Neural progenitor cell (in vitro differentiated cells): ENCODE results near the gene SPR. TPM values are rescaled to one million over a fixed set of nuclear protein-coding genes. Genes with fewer than 3 reads are reported as not detected.

Experiments
- DNase-seq: peaks from one replicate; pipeline ENCODE4 v3.0.0-alpha.2; 2016; ENCODE audit warnings: low spot score
- H2AFZ ChIP-seq: fragments of 200-600 bp; sonication (generic); replicated peaks from 2 replicates; pipeline ENCODE4 v1.6.1; 2016; ENCODE audit warnings: antibody characterized with exemption
- H3F3A ChIP-seq: fragments of 200-600 bp; sonication (generic); 2 replicates; pipeline ENCODE4 v1.6.1; 2016; ENCODE audit warnings: antibody characterized with exemption, low read depth
- H3K27ac ChIP-seq: fragments of 200-600 bp; sonication (generic); 2 replicates; pipeline ENCODE4 v1.5.1; 2016; ENCODE audit warnings: mild to moderate bottlenecking
- H3K27me3 ChIP-seq: fragments of 200-600 bp; sonication (generic); 2 replicates; pipeline ENCODE4 v1.6.1; 2016; ENCODE audit warnings: mild to moderate bottlenecking, moderate library complexity
- H3K36me3 ChIP-seq: fragments of 200-600 bp; sonication (generic); 2 replicates; pipeline ENCODE4 v1.5.1; 2016
- H3K4me1 ChIP-seq: fragments of 200-600 bp; sonication (generic); 2 replicates; pipeline ENCODE4 v1.6.1; 2016; ENCODE audit warnings: mixed run types
- H3K4me2 ChIP-seq: fragments of 200-600 bp; sonication (generic); 2 replicates; pipeline ENCODE4 v1.6.1; 2016
- H3K4me3 ChIP-seq: fragments of 200-600 bp; sonication (generic); 2 replicates; pipeline ENCODE4 v1.5.1; 2016
- H3K79me2 ChIP-seq: fragments of 200-600 bp; sonication (generic); 2 replicates; pipeline ENCODE4 v1.6.1; 2016; ENCODE audit warnings: low read depth
- H3K9ac ChIP-seq: fragments of 200-600 bp; sonication (generic); 2 replicates; pipeline ENCODE4 v1.6.1; 2016
- H3K9me3 ChIP-seq: fragments of 200-600 bp; sonication (generic); 2 replicates; pipeline ENCODE4 v1.5.1; 2016; ENCODE audit warnings: low read depth
- H4K20me1 ChIP-seq: fragments of 200-600 bp; sonication (generic); 2 replicates; pipeline ENCODE4 v1.6.1; 2016; ENCODE audit warnings: low read depth
- H3K27ac Mint-ChIP-seq: 3 replicates; pipeline ENCODE4 v1.8.0; 2021; ENCODE audit warnings: mixed read lengths
- H3K27me3 Mint-ChIP-seq: 2 replicates; pipeline ENCODE4 v1.8.0; 2022; ENCODE audit warnings: low read depth, mild to moderate bottlenecking, inconsistent platforms, moderate library complexity, mixed read lengths; ENCODE audit not compliant: insufficient read depth
- H3K36me3 Mint-ChIP-seq: 3 replicates; pipeline ENCODE4 v1.8.0; 2021; ENCODE audit warnings: mixed read lengths
- H3K4me1 Mint-ChIP-seq: 3 replicates; pipeline ENCODE4 v1.8.0; 2021; ENCODE audit warnings: mixed read lengths
- H3K4me3 Mint-ChIP-seq: 3 replicates; pipeline ENCODE4 v1.8.0; 2021; ENCODE audit warnings: mild to moderate bottlenecking, moderate library complexity, mixed read lengths
- H3K9me3 Mint-ChIP-seq: 3 replicates; pipeline ENCODE4 v1.8.0; 2020; ENCODE audit warnings: mixed read lengths
- CTCF ChIP-seq: fragments of 200-600 bp; sonication (generic); IDR thresholded peaks from 2 replicates; pipeline ENCODE4 v1.5.1; 2017; ENCODE audit warnings: antibody characterized with exemption, mild to moderate bottlenecking
- EZH2 ChIP-seq: fragments of 200-600 bp; sonication (generic); IDR thresholded peaks from 2 replicates; pipeline ENCODE4 v1.6.1; 2017; ENCODE audit warnings: antibody characterized with exemption, mild to moderate bottlenecking, moderate library complexity
- EZH2phosphoT487 ChIP-seq: fragments of 200-600 bp; sonication (generic); IDR thresholded peaks from 2 replicates; pipeline ENCODE4 v1.6.1; 2017; ENCODE audit warnings: antibody characterized with exemption
- total RNA-seq: library from RNA; depleted of rRNA; stranded (reverse); fragments of >200 nt; gene quantifications from 2 replicates; pipeline ENCODE4 v1.2.3, GENCODE V29; 2015; ENCODE audit warnings: low replicate concordance

Gene SPR
- total RNA-seq, 1 donor from 2014 or later: 2.2 TPM

- no peaks in the 10 kb centered on the region for H3K79me2 ChIP-seq
- no peaks in the 10 kb centered on the region for H4K20me1 ChIP-seq
- Mint-ChIP-seq H3K4me1 (peaks cover 9% of the 10 kb centered on the region), H3K27me3 (peaks cover 16% of the 10 kb centered on the region), H3K36me3 (no peaks in the 10 kb centered on the region), H3K4me3 (no peak overlapping the region), H3K27ac (no peak overlapping the region), H3K9me3 (no peaks in the 10 kb centered on the region)
- peaks cover 33% of the 10 kb centered on the region for H3K27me3 ChIP-seq
- peaks cover 4% of the 10 kb centered on the region for H3K4me1 ChIP-seq
- H3K4me3 ChIP-seq: no peak overlapping the region
- H3K36me3 ChIP-seq: no peaks in the 10 kb centered on the region
- H3K4me2 ChIP-seq: no peak overlapping the region
- peaks cover 4% of the 10 kb centered on the region for H3F3A ChIP-seq
- TF ChIP-seq EZH2 (no peak), EZH2phosphoT487 (no peak), CTCF (no peak)
- H3K9ac ChIP-seq: no peak overlapping the region
- no peak for DNase-seq
- no peaks in the 10 kb centered on the region for H3K9me3 ChIP-seq
- H2AFZ ChIP-seq: no peak overlapping the region
- H3K27ac ChIP-seq: no peak overlapping the region
Observed at GRCh38 chr2:72864500-72864899, 22.7 kb upstream of the SPR start.

- Histone ChIP-seq H4K20me1 (no peaks in the 10 kb centered on the region), H3K9ac (no peak overlapping the region), H2AFZ (no peak overlapping the region), H3K36me3 (no peaks in the 10 kb centered on the region), H3K79me2 (no peaks in the 10 kb centered on the region), H3K4me1 (no peaks in the 10 kb centered on the region), H3K4me3 (no peak overlapping the region), H3K27me3 (peaks cover 22% of the 10 kb centered on the region), H3K27ac (no peak overlapping the region), H3K9me3 (no peaks in the 10 kb centered on the region), H3F3A (no peaks in the 10 kb centered on the region), H3K4me2 (no peak overlapping the region)
- TF ChIP-seq CTCF (no peak), EZH2phosphoT487 (no peak), EZH2 (no peak)
- H3K9me3 Mint-ChIP-seq: peaks cover 9% of the 10 kb centered on the region
- DNase-seq: no peak
- H3K27me3 Mint-ChIP-seq: no peaks in the 10 kb centered on the region
- H3K27ac Mint-ChIP-seq: no peak overlapping the region
- no peaks in the 10 kb centered on the region for H3K4me1 Mint-ChIP-seq
- no peak overlapping the region for H3K4me3 Mint-ChIP-seq
- no peaks in the 10 kb centered on the region for H3K36me3 Mint-ChIP-seq
Observed at GRCh38 chr2:72871060-72871459, 16.1 kb upstream of the SPR start.

GRCh38 chr2:72871880-72872279 is 15.3 kb upstream of the SPR start:
- Mint-ChIP-seq H3K9me3 (peaks cover 9% of the 10 kb centered on the region), H3K27me3 (no peaks in the 10 kb centered on the region), H3K4me3 (no peak overlapping the region), H3K36me3 (no peaks in the 10 kb centered on the region), H3K27ac (no peak overlapping the region), H3K4me1 (no peaks in the 10 kb centered on the region)
- Histone ChIP-seq H3K4me1 (no peaks in the 10 kb centered on the region), H3F3A (no peaks in the 10 kb centered on the region), H3K36me3 (no peaks in the 10 kb centered on the region), H3K27ac (no peak overlapping the region), H3K27me3 (peaks cover 30% of the 10 kb centered on the region), H3K4me3 (no peak overlapping the region), H3K4me2 (no peak overlapping the region), H2AFZ (no peak overlapping the region), H3K9me3 (no peaks in the 10 kb centered on the region), H3K79me2 (no peaks in the 10 kb centered on the region), H3K9ac (no peak overlapping the region), H4K20me1 (no peaks in the 10 kb centered on the region)
- TF ChIP-seq EZH2: no peak
- no peak for TF ChIP-seq CTCF
- TF ChIP-seq EZH2phosphoT487: no peak
- no peak for DNase-seq
